Effector memory CD8-positive, alpha-beta T cell (primary cell): ENCODE results near the gene SLC6A7.

Source experiments
- ATAC-seq: fragments of 150-1000 bp; cut with Tn5 transposase; replicated peaks from 2 replicates; pipeline ENCODE4 v1.10.0; 2021; ENCODE audit warnings: mild to moderate bottlenecking, moderate library complexity
- DNase-seq, 3 experiments: peaks; one replicate each; pipeline ENCODE4 v3.0.0; 2021
- H3K27ac Mint-ChIP-seq, 2 donors: one replicate each; pipeline ENCODE4 v1.8.0; 2022; ENCODE audit warnings: mild to moderate bottlenecking in 2 of 2, mixed read lengths in 2 of 2, moderate library complexity in 2 of 2
- H3K27me3 Mint-ChIP-seq, 2 donors: one replicate each; pipeline ENCODE4 v1.8.0; 2022; ENCODE audit warnings: mixed read lengths in 2 of 2
- H3K36me3 Mint-ChIP-seq: one replicate; pipeline ENCODE4 v1.8.0; 2022; ENCODE audit warnings: mild to moderate bottlenecking, moderate library complexity, mixed read lengths; ENCODE audit not compliant: insufficient read depth
- H3K4me1 Mint-ChIP-seq, 2 donors: one replicate each; pipeline ENCODE4 v1.8.0; 2022; ENCODE audit warnings: low read depth in 2 of 2, mixed read lengths in 2 of 2
- H3K4me3 Mint-ChIP-seq, 2 donors: one replicate each; pipeline ENCODE4 v1.8.0; 2022; ENCODE audit warnings: mild to moderate bottlenecking in 2 of 2, mixed read lengths in 2 of 2, moderate library complexity in 2 of 2
- H3K9me3 Mint-ChIP-seq, 2 donors: one replicate each; pipeline ENCODE4 v1.8.0; 2022; ENCODE audit warnings: mixed read lengths in 2 of 2

The SLC6A7 gene

DNA sequence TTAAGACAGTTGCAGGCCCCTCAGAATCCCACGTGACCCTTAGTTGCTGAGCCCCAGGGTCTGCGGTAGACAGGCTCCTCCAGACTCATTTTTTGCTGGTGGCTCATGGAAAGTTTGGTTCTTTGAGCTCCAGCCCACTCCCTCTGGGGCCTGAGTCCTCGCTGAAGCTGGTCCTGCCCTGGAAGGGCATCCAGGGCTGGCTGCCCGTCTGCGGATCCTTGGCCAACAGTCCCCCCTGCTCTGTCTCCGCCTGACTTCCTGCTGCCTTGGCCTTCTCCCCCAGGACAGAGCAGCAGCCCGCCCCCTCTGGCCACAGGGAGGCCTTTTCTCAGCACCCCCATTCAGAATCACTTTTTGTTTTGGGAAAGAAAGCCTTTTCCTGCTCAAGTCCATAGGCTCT, 24.4 kb downstream of the SLC6A7 start:
- ATAC-seq (no peak), DNase-seq (no peak)
- H3K4me3 Mint-ChIP-seq, result no peak overlapping the region
- no peaks in the 10 kb centered on the region for H3K9me3 Mint-ChIP-seq
- peaks cover 2 to 43% of the 10 kb centered on the region in 2 donors for H3K27me3 Mint-ChIP-seq
- no peaks in the 10 kb centered on the region for H3K36me3 Mint-ChIP-seq
- no peak overlapping the region for H3K27ac Mint-ChIP-seq
- peaks cover 7 to 11% of the 10 kb centered on the region in 2 donors for H3K4me1 Mint-ChIP-seq

DNA sequence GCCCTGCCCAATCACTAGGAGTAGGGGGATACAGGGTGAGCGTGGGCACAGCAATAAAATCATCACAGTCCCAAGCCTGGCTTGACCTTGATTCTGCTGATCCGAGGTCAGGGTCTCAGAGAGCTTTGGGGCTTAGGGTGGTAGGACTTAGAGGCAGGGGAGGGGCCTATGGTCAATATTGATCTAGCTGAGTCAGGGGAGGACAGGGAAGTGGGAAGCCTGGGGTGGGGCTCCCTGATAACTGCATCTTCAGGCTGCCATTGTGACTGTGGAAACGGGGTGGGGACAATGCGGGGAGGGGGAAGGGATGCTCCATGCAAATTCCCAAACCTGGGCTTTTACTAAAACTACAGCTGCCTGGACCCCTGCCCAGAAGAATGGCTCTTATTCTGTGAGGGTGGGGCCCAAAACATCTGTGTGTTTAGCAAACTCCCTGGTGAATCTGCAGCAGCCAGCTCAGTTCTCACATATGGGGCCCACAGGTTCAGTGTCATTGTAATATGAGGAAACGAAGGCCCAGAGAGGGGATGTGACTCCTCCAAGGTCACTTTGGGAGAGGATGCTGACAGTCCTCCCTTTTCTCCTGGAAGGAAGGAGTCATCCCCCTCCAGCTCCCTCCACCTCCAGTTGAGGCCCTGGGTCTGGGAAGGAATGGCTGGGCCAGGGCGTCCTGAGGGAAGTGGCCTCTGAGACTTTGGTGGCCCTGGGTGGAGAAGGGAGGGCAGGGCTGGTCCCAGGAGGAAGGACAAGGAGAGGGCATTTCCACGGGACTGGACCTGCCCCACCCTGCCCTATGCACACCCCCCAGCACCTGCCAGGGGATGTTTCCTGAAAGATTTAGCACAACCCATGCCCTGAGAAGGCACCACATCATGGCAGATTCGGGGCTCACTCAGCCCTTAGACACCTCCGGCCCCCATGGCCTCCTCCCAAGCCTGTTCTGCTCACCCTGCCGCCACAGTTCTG, 26.4 kb downstream of the SLC6A7 start:
- DNase-seq (no peak), ATAC-seq (no peak)
- no peak overlapping the region for H3K27ac Mint-ChIP-seq
- H3K4me3 Mint-ChIP-seq, result no peak overlapping the region
- H3K27me3 Mint-ChIP-seq, result peaks cover 6 to 41% of the 10 kb centered on the region in 2 donors
- H3K4me1 Mint-ChIP-seq, result peaks cover 4 to 5% of the 10 kb centered on the region in 2 donors
- no peaks in the 10 kb centered on the region for H3K36me3 Mint-ChIP-seq
- no peaks in the 10 kb centered on the region for H3K9me3 Mint-ChIP-seq

DNA sequence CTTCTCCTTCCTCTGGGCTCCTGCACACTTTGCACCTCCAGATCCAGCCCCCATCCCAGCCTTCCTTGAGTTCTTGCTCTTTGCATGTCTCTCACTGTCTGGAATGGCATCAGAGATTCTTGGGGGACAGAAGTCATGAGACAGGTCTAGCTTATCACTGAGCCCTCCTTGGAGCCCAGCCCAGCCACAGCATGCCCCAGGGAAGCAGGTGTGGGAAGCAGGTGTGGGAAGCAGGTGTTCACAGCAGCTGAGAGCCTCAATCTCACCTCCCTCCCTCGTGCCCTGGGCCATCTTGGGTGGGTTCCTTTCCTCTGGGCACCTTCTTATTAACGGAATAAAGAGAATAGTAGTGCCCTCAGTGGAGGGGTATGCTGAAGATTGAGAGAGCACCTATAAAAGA, 27.2 kb downstream of the SLC6A7 start:
- Mint-ChIP-seq H3K9me3 (no peaks in the 10 kb centered on the region), H3K36me3 (no peaks in the 10 kb centered on the region), H3K27ac (no peak overlapping the region), H3K27me3 (peaks cover 6 to 49% of the 10 kb centered on the region in 2 donors), H3K4me3 (no peak overlapping the region), H3K4me1 (peaks cover 4 to 5% of the 10 kb centered on the region in 2 donors)
- no peak for DNase-seq
- ATAC-seq, result no peak

DNA sequence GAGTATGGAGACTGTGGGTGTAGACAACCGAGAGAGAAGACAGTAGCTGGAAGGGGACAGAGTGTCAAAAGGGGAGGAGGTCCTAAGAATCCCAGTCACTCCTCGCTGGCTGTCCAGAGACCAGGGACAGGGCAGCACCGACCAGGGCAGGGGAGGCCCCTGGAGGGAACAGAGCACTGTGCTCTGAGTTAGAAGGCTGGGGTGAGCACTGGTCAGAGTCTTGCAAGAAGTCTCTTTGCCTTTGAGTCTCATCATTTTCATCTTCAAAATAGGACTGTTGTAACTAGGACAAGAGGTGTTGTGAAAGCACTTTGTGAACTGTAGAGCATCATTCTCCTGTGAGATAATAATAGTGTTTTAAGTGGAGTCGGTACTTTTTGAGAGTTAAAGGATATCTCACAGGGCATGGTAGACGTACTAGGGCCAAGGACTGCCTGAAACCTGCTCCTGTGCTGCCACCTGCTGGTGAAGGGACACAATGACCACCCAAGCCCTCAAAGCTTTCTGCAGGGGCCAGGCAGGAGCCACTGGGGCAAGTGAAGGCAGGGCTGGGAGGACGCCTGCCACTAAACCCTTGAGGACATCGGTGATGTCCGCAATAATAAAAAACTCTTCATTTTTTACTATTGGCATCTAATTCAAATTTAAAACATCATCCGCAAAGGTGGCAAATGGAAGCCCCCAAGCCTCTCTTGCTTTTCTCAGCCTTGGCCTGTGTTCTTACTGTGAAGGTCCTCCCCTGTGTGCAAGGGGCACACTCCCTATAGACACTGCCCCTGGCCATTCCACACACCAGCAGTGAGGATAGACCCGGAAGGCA, 28.2 kb downstream of the SLC6A7 start:
- Mint-ChIP-seq H3K36me3 (no peaks in the 10 kb centered on the region), H3K4me1 (peaks cover 4 to 5% of the 10 kb centered on the region in 2 donors), H3K27ac (no peak overlapping the region), H3K27me3 (peaks cover 6 to 51% of the 10 kb centered on the region in 2 donors), H3K9me3 (no peaks in the 10 kb centered on the region), H3K4me3 (no peak overlapping the region)
- ATAC-seq (peak; percentile 97), DNase-seq (peak; percentile 77 to 82 (median 78))

DNA sequence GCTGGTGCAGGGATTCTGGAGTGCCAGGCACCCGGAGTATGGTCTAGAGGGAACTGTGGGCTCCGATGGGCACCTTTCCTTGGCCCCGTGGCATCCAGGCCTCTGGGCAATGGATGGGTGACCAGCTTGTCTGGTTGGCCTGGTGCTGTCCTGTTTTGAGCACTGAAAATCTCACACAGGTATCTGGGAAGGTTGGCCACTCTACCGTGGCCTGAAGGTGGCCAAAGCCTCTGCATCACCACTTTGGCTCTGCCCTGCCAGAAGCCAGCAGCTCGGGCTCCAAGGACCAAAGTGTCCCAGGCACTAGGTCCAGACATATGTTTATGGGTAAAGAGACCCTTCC, 28.8 kb downstream of the SLC6A7 start:
- H3K36me3 Mint-ChIP-seq, result no peaks in the 10 kb centered on the region

DNA sequence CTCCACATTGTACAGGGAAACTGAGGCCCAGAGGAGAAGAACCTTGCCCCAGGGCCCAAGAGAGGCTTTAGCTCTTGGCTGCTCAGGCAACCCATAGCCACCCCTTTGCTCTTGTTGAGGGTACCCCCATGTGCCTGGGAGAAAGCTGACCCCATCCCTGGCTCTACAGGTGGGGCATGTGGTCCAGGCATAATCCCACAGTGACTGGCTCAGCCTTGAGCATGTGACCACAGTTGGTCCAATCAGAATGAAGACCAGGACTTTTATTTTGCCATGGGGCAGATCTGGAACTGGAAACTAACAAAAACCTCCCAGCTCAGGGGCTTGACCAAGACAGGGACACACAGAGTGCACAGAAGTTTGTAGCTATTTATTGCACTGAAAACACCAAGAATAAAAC, 29.3 kb downstream of the SLC6A7 start:
- peaks cover 4 to 5% of the 10 kb centered on the region in 2 donors for H3K4me1 Mint-ChIP-seq
- H3K27ac Mint-ChIP-seq, result no peak overlapping the region
- ATAC-seq (no peak), DNase-seq (no peak)
- H3K36me3 Mint-ChIP-seq, result no peaks in the 10 kb centered on the region
- H3K4me3 Mint-ChIP-seq, result no peak overlapping the region
- H3K27me3 Mint-ChIP-seq, result peaks cover 6 to 51% of the 10 kb centered on the region in 2 donors
- no peaks in the 10 kb centered on the region for H3K9me3 Mint-ChIP-seq

More for the DNA sequence above, 28.8 kb downstream of the SLC6A7 start:
- Mint-ChIP-seq H3K4me1 (peaks cover 4 to 5% of the 10 kb centered on the region in 2 donors), H3K4me3 (no peak overlapping the region), H3K27me3 (peaks cover 6 to 51% of the 10 kb centered on the region in 2 donors), H3K9me3 (no peaks in the 10 kb centered on the region), H3K27ac (no peak overlapping the region)
- DNase-seq, result no peak
- ATAC-seq, result no peak

DNA sequence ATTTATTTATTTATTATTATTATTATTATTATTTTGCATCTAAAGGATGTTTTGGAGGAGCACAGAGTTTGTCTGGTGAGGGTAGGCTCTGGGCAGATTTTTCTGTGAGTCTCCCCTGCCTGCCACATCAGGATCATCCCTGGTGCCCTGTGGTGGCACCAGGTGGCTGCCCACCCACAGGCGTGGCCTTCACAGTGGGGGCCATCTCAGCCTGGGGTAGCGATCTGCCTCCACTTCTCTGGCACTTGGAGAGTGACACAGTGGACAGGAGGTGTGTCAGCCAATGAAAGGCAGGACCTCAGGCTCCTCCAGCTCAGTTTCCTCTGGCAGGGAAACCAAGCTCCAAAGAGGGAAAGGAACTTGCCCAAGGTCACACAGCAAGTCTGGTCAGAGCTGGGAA, 30.0 kb downstream of the SLC6A7 start:
- no peak for DNase-seq
- Mint-ChIP-seq H3K27me3 (peaks cover 6 to 51% of the 10 kb centered on the region in 2 donors), H3K27ac (no peak overlapping the region), H3K4me3 (no peak overlapping the region), H3K9me3 (no peaks in the 10 kb centered on the region), H3K36me3 (no peaks in the 10 kb centered on the region), H3K4me1 (peaks cover 4 to 5% of the 10 kb centered on the region in 2 donors)
- no peak for ATAC-seq

DNA sequence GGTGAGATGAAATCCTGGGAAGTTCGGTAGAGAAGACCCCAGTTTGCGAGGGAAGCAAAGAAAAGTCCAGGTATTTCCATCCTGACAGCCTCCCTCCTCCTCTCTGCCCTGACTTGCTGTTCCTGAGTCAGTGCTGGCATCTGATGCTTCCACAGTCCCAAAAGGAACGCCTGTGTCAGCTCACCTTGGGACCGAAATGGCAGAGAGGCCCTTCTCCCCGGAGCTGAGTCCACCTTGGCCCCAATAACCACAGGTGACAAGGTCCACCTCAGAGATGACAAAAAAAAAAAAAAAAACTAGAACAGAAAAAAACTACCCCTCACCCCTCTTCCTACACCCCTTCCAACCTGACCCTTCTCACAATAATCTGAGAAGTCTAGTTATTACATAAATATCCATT, 31.6 kb downstream of the SLC6A7 start:
- H3K27me3 Mint-ChIP-seq, result peaks cover 6 to 39% of the 10 kb centered on the region in 2 donors
- H3K4me1 Mint-ChIP-seq, result peaks cover 4 to 5% of the 10 kb centered on the region in 2 donors
- no peak for ATAC-seq

DNA sequence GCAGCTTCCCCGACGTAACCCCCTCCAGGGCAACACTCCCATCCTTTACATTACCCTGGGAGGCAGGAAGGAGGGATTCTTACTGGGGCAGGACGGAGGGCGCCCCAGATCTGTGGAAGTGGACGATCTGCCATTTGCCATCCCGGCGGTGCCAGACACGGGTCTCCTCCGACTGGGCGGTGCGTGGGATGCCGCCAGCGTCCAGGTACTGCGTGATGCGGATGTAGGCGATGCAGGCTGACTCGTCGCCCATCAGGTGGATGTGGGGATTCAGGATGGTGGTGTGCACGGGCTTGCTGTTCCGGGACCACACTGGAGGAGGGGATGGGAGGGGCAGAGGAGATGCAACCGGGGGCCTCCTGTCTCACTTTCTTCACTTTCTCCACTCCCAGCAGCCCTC, 33.0 kb downstream of the SLC6A7 start:
- Mint-ChIP-seq H3K4me3 (no peak overlapping the region), H3K27ac (no peak overlapping the region), H3K36me3 (no peaks in the 10 kb centered on the region), H3K4me1 (peaks cover 1 to 2% of the 10 kb centered on the region in 2 donors), H3K9me3 (no peaks in the 10 kb centered on the region), H3K27me3 (peaks cover 8 to 30% of the 10 kb centered on the region in 2 donors)
- DNase-seq (no peak), ATAC-seq (no peak)

More for the DNA sequence above, 31.6 kb downstream of the SLC6A7 start:
- Mint-ChIP-seq H3K36me3 (no peaks in the 10 kb centered on the region), H3K4me3 (no peak overlapping the region), H3K9me3 (no peaks in the 10 kb centered on the region), H3K27ac (no peak overlapping the region)
- DNase-seq, result no peak

DNA sequence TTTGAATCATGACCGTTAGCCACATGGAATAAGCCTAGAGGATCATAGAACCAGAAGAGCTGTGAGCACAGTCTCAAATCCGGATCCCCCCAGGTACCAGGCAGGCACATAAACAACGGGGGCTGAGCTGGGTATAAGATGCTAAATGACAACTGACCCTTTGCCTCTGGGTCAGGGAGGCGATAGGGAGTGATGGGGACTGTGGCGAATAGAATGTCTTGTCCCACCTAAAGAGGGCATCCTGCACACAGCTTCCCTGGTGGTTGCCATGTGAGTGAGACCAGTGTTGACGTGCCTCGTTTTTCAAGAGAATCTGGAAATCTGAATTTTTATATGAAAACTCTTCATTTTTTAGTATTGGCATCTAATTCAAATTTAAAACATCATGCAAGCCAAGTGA, 33.6 kb downstream of the SLC6A7 start:
- no peaks in the 10 kb centered on the region for H3K36me3 Mint-ChIP-seq
- no peaks in the 10 kb centered on the region for H3K9me3 Mint-ChIP-seq
- no peak for DNase-seq
- H3K27me3 Mint-ChIP-seq, result peaks cover 11 to 29% of the 10 kb centered on the region in 2 donors
- no peak for ATAC-seq
- no peak overlapping the region for H3K4me3 Mint-ChIP-seq
- no peak overlapping the region for H3K27ac Mint-ChIP-seq
- H3K4me1 Mint-ChIP-seq, result no peaks in the 10 kb centered on the region

DNA sequence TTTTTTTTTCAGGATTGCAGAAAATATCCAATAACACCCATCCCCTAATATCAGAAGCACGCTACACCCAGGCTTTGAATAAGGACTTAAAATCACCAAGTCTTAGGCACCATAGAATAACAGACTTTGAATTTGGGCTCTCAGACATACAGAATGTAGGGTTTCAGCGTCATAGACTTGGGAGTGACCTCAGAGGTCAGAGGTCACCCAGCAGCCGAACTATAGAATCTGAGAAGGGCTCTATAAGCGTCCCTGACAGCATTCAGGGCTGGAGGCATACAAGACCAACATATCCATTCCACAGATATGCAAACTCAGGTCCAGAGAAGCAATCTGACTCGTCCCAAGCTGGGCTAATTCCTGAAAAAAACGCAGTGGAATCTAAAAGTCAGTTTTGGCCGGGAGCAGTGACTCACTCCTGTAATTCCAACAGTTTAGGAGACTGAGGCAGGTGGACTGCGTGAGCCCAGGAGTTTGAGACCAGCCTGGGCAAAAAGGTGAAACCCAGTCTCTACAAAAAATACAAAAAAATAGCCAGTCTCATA, 34.7 kb downstream of the SLC6A7 start:
- no peaks in the 10 kb centered on the region for H3K9me3 Mint-ChIP-seq
- DNase-seq, result no peak
- H3K27me3 Mint-ChIP-seq, result peaks cover 11 to 29% of the 10 kb centered on the region in 2 donors
- H3K4me3 Mint-ChIP-seq, result no peak overlapping the region
- H3K27ac Mint-ChIP-seq, result no peak overlapping the region
- no peak for ATAC-seq
- H3K4me1 Mint-ChIP-seq, result no peaks in the 10 kb centered on the region
- no peaks in the 10 kb centered on the region for H3K36me3 Mint-ChIP-seq

DNA sequence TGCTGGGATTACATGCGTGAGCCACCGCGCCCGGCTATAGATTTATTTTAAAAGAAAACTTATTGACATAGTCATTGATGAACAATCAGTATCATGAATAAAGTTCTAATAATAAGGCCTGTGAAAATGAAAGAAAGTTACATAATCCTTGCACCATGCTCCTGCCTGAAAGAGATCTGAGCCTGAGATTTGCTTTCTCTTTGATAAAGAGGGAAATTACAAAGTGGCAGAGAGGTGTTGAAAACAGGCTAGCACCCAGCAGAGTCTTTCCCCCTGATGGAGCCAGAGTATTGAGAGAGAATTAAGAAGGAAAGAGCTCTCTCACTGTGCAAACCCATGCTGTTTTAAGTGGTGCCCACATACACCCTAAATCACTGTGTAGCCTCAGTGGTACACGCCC, 37.2 kb downstream of the SLC6A7 start:
- no peak overlapping the region for H3K4me3 Mint-ChIP-seq
- DNase-seq (no peak), ATAC-seq (no peak)
- no peaks in the 10 kb centered on the region for H3K9me3 Mint-ChIP-seq
- peaks cover 5 to 12% of the 10 kb centered on the region in 2 donors for H3K27me3 Mint-ChIP-seq
- H3K4me1 Mint-ChIP-seq, result no peaks in the 10 kb centered on the region
- no peak overlapping the region for H3K27ac Mint-ChIP-seq
- no peaks in the 10 kb centered on the region for H3K36me3 Mint-ChIP-seq

DNA sequence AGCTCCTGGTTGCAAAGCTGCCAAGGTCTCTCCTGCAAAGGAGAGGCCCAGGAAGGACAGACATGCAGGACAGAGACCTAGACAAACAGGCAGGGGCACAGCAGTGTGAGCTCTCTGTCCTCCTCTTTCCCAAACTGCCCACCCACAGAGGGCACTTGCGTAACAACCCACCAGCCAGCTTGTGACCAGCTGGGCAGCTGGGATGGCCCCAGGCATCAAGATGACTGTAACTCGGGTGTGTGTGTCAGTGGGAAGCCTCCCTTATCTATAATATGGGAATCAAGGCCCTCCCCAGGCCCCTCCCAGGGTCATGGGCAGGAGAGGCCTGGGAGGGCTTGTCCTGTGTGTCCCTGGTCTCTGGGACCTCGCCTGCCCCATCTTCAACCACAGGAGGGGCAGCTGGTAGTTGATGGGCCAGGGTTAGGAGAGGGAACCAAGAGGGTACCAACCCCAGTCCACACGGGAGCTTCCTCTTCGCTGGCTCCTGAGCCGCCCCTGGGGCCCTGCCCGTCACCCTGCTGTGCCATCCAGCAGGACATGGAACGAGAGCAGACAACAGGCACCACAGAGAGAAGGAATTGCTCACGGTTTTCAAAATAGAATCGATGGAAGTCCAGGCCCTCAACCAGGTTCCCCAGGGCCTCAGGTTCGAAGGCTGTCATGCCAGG, 37.9 kb downstream of the SLC6A7 start:
- Mint-ChIP-seq H3K9me3 (no peaks in the 10 kb centered on the region), H3K4me3 (no peak overlapping the region), H3K27ac (no peak overlapping the region), H3K27me3 (peaks cover 5 to 10% of the 10 kb centered on the region in 2 donors), H3K4me1 (no peaks in the 10 kb centered on the region), H3K36me3 (no peaks in the 10 kb centered on the region)
- no peak for DNase-seq
- no peak for ATAC-seq
